Endothelial cell of umbilical vein (primary cell): ENCODE results near the gene PBX3. TPM values are rescaled to one million over a fixed set of nuclear protein-coding genes. Genes with fewer than 3 reads are reported as not detected.

Experiments used
- BruUV-seq: library from RNA; stranded (reverse); fragments of 400-500 nt; replicated peaks from 2 replicates; lab custom pipeline; 2021; lab: Mats Ljungman, UMichigan
- CTCF ChIA-PET: fragments of 300-600, 350-600 bp; sonication (Branson Sonifier 250); formaldehyde crosslinking; loops from one replicate; lab custom pipeline; 2021; ENCODE audit warnings: antibody characterized with exemption, inconsistent platforms; lab: Charles Lee
- POLR2A ChIA-PET: fragments of 300-600, 350-600 bp; sonication (Branson Sonifier 250); formaldehyde crosslinking; loops from one replicate; lab custom pipeline; 2021; ENCODE audit warnings: antibody characterized with exemption, inconsistent platforms; lab: Charles Lee
- DNase-seq: peaks from one replicate; pipeline ENCODE4 v3.0.0-alpha.2; 2011; ENCODE audit warnings: low read depth, low spot score
- FAIRE-seq: peaks from 2 replicates; lab custom pipeline; 2011; peaks lifted over from hg19 to GRCh38; lab: Jason Lieb, UNC
- H2AFZ ChIP-seq: 2 replicates; pipeline ENCODE4 v1.6.0; 2012; ENCODE audit warnings: low read depth, low read length, control low read depth, inconsistent platforms
- H3K27ac ChIP-seq: 2 replicates; pipeline ENCODE4 v1.5.1; 2011; ENCODE audit warnings: low read depth, mild to moderate bottlenecking, control low read depth, low read length, moderate library complexity; ENCODE audit not compliant: insufficient read depth
- H3K27me3 ChIP-seq, 2 experiments: 2 replicates each; pipeline versions ENCODE4 v1.6.0 to v1.6.1; 2011; ENCODE audit warnings: low read length in 2 of 2, mixed read lengths in 1 of 2; ENCODE audit not compliant: control insufficient read depth in 2 of 2, insufficient read depth in 2 of 2
- H3K36me3 ChIP-seq, 2 experiments: 2 replicates in 1 of 2; 3 replicates in 1 of 2; pipeline ENCODE4 v1.5.1; 2011; ENCODE audit warnings: low read length in 2 of 2, mild to moderate bottlenecking in 1 of 2, moderate library complexity in 1 of 2; ENCODE audit not compliant: control insufficient read depth in 2 of 2, insufficient read depth in 2 of 2; ENCODE audit errors: extremely low read depth in 1 of 2
- H3K4me1 ChIP-seq: 3 replicates; pipeline ENCODE4 v1.5.1; 2011; ENCODE audit warnings: mild to moderate bottlenecking, low read length; ENCODE audit not compliant: control insufficient read depth, insufficient read depth; ENCODE audit errors: extremely low read depth
- H3K4me2 ChIP-seq: 2 replicates; pipeline ENCODE4 v1.6.1; 2011; ENCODE audit warnings: low read length, control low read depth, mixed read lengths; ENCODE audit not compliant: insufficient read depth
- H3K4me3 ChIP-seq, 3 experiments: fragments of 200-600 bp in 1 of 3; sonication (generic), shearing (Covaris generic) in 1 of 3; replicated peaks in 1 of 3; 2 replicates each; pipeline ENCODE4 v1.5.1; 2011 to 2016; ENCODE audit warnings: control low read depth in 3 of 3, low read length in 3 of 3, mild to moderate bottlenecking in 2 of 3, inconsistent platforms in 1 of 3, low read depth in 1 of 3, moderate library complexity in 1 of 3; ENCODE audit not compliant: insufficient read depth in 1 of 3
- H3K79me2 ChIP-seq: 2 replicates; pipeline ENCODE4 v1.6.0; 2012; ENCODE audit warnings: low read length, inconsistent platforms; ENCODE audit not compliant: control insufficient read depth, insufficient read depth
- H3K9ac ChIP-seq: replicated peaks from 2 replicates; pipeline ENCODE3; 2011; ENCODE audit warnings: low read length, control low read depth; ENCODE audit not compliant: insufficient read depth; ENCODE audit errors: extremely low read depth
- H3K9me1 ChIP-seq: replicated peaks from 3 replicates; pipeline ENCODE4 v1.6.0; 2011; ENCODE audit warnings: mild to moderate bottlenecking, low read length; ENCODE audit not compliant: control insufficient read depth, insufficient read depth; ENCODE audit errors: extremely low read depth
- H3K9me3 ChIP-seq: replicated peaks from 2 replicates; pipeline ENCODE4 v1.5.1; 2012; ENCODE audit warnings: low read length, inconsistent platforms; ENCODE audit not compliant: control insufficient read depth, insufficient read depth
- H4K20me1 ChIP-seq: replicated peaks from 2 replicates; pipeline ENCODE3; 2011; ENCODE audit warnings: mild to moderate bottlenecking, low read length; ENCODE audit not compliant: control insufficient read depth, insufficient read depth; ENCODE audit errors: extremely low read depth
- EZH2 ChIP-seq: IDR thresholded peaks from 2 replicates; pipeline ENCODE4 v1.6.1; 2012; ENCODE audit warnings: borderline replicate concordance, low read depth, mild to moderate bottlenecking, moderate library complexity, low read length, inconsistent platforms; ENCODE audit not compliant: severe bottlenecking
- FOS ChIP-seq: IDR thresholded peaks from 2 replicates; pipeline ENCODE4 v1.6.1; 2011; ENCODE audit warnings: mild to moderate bottlenecking, low read length, moderate library complexity, borderline replicate concordance; ENCODE audit not compliant: insufficient read depth
- GATA2 ChIP-seq: IDR thresholded peaks from 2 replicates; pipeline ENCODE4 v1.7.0; 2011; ENCODE audit warnings: low read depth, mild to moderate bottlenecking, moderate library complexity, mixed read lengths, low read length; ENCODE audit not compliant: insufficient read length, insufficient read depth
- JUN ChIP-seq: IDR thresholded peaks from 2 replicates; pipeline ENCODE4 v1.6.1; 2011; ENCODE audit warnings: borderline replicate concordance, low read depth; ENCODE audit not compliant: insufficient read length, insufficient read depth
- MYC ChIP-seq: IDR thresholded peaks from one replicate; pipeline ENCODE4 v1.6.1; 2011; ENCODE audit warnings: mild to moderate bottlenecking, low read depth, low read length
- POLR2A ChIP-seq: IDR thresholded peaks from 2 replicates; pipeline ENCODE4 v1.6.1; 2012; ENCODE audit warnings: low read depth, mild to moderate bottlenecking, control low read depth, low read length
- POLR2AphosphoS5 ChIP-seq: IDR thresholded peaks from 2 replicates; pipeline ENCODE4 v1.6.1; 2012; ENCODE audit warnings: low read depth, mild to moderate bottlenecking, control low read depth, low read length, moderate library complexity; ENCODE audit not compliant: insufficient read depth
- dilution Hi-C: fragments of 300-500 bp; cut with MboI; formaldehyde crosslinking; loops from one replicate; pipeline ENCODE4 v1.15.0; 2019; ENCODE audit warnings: low sequenced_read_pairs; ENCODE audit not compliant: extremely low pct_ligation_motif_present
- intact Hi-C: fragments of 100-400 bp; cut with micrococcal nuclease; formaldehyde crosslinking; loops from one replicate; pipeline ENCODE4 v1.10.0; 2022
- polyA plus RNA-seq, 4 experiments: library from polyadenylated mRNA; depleted of rRNA in 3 of 4; stranded (reverse) in 3 of 4; unstranded in 1 of 4; fragments of >200 nt; gene quantifications; 2 replicates each; pipeline versions ENCODE4 v1.2.1 to v1.2.3, GENCODE V29; 2011 to 2012; ENCODE audit warnings: missing spikeins in 1 of 4
- total RNA-seq: library from RNA; stranded (reverse); gene quantifications from 2 replicates; pipeline ENCODE4 v1.2.3, GENCODE V29; 2021
- TF ChIP-seq, protein P1 (sequence below), 2 donors: IDR thresholded peaks; 1 replicate in 1 of 2; 2 replicates in 1 of 2; pipeline ENCODE4 v1.5.1; 2011; ENCODE audit warnings: low read length in 2 of 2, mild to moderate bottlenecking in 2 of 2, moderate library complexity in 2 of 2, control low read depth in 1 of 2, inconsistent platforms in 1 of 2, low read depth in 1 of 2; ENCODE audit not compliant: insufficient read depth in 1 of 2; ENCODE audit errors: extremely low read depth in 1 of 2
- TF ChIP-seq, protein P2 (sequence below): IDR thresholded peaks from 2 replicates; pipeline ENCODE4 v1.6.1; 2011; ENCODE audit not compliant: insufficient read depth, insufficient read length

The PBX3 gene
- total and polyA plus RNA-seq, 2 donors (not counting 3 experiments of a cell fraction or from before 2014, with no cell fraction given): 18.8 to 42.0 TPM

DNA sequence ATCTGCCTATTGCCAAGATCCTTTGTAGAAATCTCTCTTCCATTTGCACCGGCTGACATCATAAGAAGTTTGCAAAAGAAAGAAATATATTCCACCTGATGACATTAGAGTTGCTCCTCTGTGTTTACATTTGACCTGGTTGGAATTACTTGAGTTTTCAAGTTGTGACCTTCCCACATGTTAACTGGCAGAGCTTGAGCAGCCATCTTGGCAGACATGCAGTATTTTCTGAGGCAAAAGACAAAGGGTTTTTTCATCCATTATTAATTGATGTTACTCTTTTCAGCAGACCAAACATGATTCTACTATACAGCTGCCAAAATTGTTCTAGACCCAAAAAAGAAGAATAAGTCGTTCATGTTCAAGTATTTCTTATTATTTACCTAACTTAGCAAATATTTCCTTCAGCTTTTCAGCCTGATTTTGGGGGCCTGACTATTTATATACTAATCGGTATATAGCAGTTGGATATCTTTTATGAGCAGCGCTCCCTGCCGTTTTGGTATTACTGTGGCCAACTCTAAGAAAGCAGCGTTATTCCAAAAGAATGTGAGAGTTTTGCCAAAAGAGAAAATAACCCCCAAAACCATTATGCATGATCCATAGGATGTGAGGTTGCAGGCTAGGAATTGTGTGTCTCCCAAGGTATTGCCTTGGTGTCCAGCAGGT is 212.9 kb downstream of the PBX3 start:
- Histone ChIP-seq H3K36me3 (peaks cover 3 to 5% of the 10 kb centered on the region in 2 experiments), H4K20me1 (no peaks in the 10 kb centered on the region), H3K9me3 (no peaks in the 10 kb centered on the region), H3K27me3 (no peaks in the 10 kb centered on the region), H3K9ac (no peak overlapping the region), H3K9me1 (no peaks in the 10 kb centered on the region), H3K4me2 (no peak overlapping the region), H3K79me2 (no peaks in the 10 kb centered on the region), H3K27ac (no peak overlapping the region), H3K4me3 (no peak overlapping the region), H3K4me1 (no peaks in the 10 kb centered on the region), H2AFZ (no peak overlapping the region)
- DNase-seq (no peak), FAIRE-seq (peak; percentile 12)
- dilution Hi-C loops: no loop called here
- TF ChIP-seq, protein P1, sequence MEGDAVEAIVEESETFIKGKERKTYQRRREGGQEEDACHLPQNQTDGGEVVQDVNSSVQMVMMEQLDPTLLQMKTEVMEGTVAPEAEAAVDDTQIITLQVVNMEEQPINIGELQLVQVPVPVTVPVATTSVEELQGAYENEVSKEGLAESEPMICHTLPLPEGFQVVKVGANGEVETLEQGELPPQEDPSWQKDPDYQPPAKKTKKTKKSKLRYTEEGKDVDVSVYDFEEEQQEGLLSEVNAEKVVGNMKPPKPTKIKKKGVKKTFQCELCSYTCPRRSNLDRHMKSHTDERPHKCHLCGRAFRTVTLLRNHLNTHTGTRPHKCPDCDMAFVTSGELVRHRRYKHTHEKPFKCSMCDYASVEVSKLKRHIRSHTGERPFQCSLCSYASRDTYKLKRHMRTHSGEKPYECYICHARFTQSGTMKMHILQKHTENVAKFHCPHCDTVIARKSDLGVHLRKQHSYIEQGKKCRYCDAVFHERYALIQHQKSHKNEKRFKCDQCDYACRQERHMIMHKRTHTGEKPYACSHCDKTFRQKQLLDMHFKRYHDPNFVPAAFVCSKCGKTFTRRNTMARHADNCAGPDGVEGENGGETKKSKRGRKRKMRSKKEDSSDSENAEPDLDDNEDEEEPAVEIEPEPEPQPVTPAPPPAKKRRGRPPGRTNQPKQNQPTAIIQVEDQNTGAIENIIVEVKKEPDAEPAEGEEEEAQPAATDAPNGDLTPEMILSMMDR (IDR thresholded peaks at IDR 0.05; ENCODE audit: extremely low read depth in 1 of 2, insufficient read depth in 1 of 2, low read depth in 1 of 2, low read length in 2 of 2): no peak
- TF ChIP-seq, protein P2, sequence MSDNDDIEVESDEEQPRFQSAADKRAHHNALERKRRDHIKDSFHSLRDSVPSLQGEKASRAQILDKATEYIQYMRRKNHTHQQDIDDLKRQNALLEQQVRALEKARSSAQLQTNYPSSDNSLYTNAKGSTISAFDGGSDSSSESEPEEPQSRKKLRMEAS: no peak
- TF ChIP-seq JUN (no peak), POLR2AphosphoS5 (no peak), EZH2 (no peak), POLR2A (no peak), MYC (no peak), GATA2 (no peak), FOS (no peak)
- CTCF ChIA-PET: no interaction called here
- intact Hi-C loops: no loop called here
- no TSS peak for BruUV-seq
- POLR2A ChIA-PET: no interaction called here
